Measurements from ENCODE around the gene AUTS2. TPM values are rescaled to one million over a fixed set of nuclear protein-coding genes. Genes with fewer than 3 reads are reported as not detected.

AUTS2 gene
- total RNA-seq, 1 experiment from 2014 or later = 50.0 TPM

DNA sequence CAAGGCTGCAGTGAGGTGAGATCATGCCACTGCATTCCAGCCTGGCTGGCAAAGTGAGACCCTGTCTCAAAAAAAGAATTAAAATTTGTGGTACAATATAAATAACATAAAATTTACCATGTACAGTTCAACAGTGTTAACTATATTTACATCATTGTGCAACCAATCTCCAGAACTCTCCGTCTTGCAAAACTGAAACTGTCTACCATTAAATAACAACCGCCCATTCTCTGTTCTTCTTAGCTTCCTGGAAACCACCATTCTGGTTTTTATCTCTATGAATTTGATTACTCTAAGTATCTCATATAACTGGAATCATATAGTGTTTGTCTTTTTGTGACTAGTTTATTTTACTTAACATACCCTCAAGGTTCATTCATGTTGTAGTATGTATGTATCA, 167.6 kb downstream of the AUTS2 start:
- CTCF ChIA-PET = no interaction called here
- POLR2A ChIA-PET = no interaction called here
- peaks cover 15% of the 10 kb centered on the region for H3K4me1 Mint-ChIP-seq
- ATAC-seq = no peak
- H3K27me3 Mint-ChIP-seq (ENCODE audit: low read depth) = no peaks in the 10 kb centered on the region; the same call in none of the 2 replicates
- TF ChIP-seq, protein P1, sequence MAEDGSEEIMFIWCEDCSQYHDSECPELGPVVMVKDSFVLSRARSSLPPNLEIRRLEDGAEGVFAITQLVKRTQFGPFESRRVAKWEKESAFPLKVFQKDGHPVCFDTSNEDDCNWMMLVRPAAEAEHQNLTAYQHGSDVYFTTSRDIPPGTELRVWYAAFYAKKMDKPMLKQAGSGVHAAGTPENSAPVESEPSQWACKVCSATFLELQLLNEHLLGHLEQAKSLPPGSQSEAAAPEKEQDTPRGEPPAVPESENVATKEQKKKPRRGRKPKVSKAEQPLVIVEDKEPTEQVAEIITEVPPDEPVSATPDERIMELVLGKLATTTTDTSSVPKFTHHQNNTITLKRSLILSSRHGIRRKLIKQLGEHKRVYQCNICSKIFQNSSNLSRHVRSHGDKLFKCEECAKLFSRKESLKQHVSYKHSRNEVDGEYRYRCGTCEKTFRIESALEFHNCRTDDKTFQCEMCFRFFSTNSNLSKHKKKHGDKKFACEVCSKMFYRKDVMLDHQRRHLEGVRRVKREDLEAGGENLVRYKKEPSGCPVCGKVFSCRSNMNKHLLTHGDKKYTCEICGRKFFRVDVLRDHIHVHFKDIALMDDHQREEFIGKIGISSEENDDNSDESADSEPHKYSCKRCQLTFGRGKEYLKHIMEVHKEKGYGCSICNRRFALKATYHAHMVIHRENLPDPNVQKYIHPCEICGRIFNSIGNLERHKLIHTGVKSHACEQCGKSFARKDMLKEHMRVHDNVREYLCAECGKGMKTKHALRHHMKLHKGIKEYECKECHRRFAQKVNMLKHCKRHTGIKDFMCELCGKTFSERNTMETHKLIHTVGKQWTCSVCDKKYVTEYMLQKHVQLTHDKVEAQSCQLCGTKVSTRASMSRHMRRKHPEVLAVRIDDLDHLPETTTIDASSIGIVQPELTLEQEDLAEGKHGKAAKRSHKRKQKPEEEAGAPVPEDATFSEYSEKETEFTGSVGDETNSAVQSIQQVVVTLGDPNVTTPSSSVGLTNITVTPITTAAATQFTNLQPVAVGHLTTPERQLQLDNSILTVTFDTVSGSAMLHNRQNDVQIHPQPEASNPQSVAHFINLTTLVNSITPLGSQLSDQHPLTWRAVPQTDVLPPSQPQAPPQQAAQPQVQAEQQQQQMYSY (CRISPR knock-in tag; IDR thresholded peaks at IDR 0.05) = no peak
- TF ChIP-seq, protein P2, sequence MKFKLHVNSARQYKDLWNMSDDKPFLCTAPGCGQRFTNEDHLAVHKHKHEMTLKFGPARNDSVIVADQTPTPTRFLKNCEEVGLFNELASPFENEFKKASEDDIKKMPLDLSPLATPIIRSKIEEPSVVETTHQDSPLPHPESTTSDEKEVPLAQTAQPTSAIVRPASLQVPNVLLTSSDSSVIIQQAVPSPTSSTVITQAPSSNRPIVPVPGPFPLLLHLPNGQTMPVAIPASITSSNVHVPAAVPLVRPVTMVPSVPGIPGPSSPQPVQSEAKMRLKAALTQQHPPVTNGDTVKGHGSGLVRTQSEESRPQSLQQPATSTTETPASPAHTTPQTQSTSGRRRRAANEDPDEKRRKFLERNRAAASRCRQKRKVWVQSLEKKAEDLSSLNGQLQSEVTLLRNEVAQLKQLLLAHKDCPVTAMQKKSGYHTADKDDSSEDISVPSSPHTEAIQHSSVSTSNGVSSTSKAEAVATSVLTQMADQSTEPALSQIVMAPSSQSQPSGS (CRISPR knock-in tag; IDR thresholded peaks at IDR 0.05; ENCODE audit: borderline replicate concordance, low read depth) = no peak
- TF ChIP-seq JUN (CRISPR knock-in tag; IDR thresholded peaks at IDR 0.05) (no peak), FOXJ3 (CRISPR knock-in tag; IDR thresholded peaks at IDR 0.05; ENCODE audit: borderline replicate concordance) (no peak), TEAD4 (CRISPR knock-in tag; IDR thresholded peaks at IDR 0.05) (no peak), HMGA2 (CRISPR knock-in tag; IDR thresholded peaks at IDR 0.05) (no peak), ZNF121 (CRISPR knock-in tag; IDR thresholded peaks at IDR 0.05) (no peak)
- TF ChIP-seq, protein P3, sequence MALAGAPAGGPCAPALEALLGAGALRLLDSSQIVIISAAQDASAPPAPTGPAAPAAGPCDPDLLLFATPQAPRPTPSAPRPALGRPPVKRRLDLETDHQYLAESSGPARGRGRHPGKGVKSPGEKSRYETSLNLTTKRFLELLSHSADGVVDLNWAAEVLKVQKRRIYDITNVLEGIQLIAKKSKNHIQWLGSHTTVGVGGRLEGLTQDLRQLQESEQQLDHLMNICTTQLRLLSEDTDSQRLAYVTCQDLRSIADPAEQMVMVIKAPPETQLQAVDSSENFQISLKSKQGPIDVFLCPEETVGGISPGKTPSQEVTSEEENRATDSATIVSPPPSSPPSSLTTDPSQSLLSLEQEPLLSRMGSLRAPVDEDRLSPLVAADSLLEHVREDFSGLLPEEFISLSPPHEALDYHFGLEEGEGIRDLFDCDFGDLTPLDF (CRISPR knock-in tag; IDR thresholded peaks at IDR 0.05) = no peak
- TF ChIP-seq, protein P4, sequence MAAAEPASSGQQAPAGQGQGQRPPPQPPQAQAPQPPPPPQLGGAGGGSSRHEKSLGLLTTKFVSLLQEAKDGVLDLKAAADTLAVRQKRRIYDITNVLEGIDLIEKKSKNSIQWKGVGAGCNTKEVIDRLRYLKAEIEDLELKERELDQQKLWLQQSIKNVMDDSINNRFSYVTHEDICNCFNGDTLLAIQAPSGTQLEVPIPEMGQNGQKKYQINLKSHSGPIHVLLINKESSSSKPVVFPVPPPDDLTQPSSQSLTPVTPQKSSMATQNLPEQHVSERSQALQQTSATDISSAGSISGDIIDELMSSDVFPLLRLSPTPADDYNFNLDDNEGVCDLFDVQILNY (CRISPR knock-in tag; IDR thresholded peaks at IDR 0.05) = no peak
- no peak for DNase-seq (ENCODE audit: low spot score)
- no peaks in the 10 kb centered on the region for H3K36me3 Mint-ChIP-seq
- H3K9me3 Mint-ChIP-seq = no peaks in the 10 kb centered on the region
- no peak overlapping the region for H3K4me3 Mint-ChIP-seq
- H3K27ac Mint-ChIP-seq = no peak overlapping the region

DNA sequence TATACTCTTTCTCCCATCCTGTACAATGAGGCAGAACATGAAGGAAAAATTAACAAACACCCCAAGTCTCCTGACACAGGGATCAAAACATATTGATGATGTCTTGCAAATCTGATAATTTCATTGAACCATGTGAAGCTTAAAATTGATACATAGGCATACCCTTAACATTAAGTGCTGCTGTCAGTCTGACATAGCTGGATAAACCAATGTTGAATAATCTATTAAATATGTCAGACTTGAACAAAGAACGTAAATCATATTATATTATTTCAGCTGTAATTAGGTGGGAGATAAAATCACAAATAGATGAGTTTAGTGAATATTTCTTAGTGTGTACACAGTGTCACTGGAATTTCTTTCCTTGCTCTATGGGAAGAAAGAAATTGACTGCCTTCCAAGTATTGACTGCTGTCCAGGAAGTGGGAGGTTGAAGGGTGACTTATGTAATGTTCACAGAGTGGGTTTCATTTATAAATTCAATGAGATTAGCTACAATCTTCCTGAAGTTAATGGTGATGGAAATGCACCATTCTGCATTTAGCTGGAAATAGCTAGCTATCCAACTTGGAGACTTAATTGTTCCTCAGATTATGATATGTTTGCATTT, 170.8 kb downstream of the AUTS2 start:
- H3K9me3 Mint-ChIP-seq = no peaks in the 10 kb centered on the region
- H3K27me3 Mint-ChIP-seq (ENCODE audit: low read depth) = no peaks in the 10 kb centered on the region; the same call in none of the 2 replicates
- H3K4me3 Mint-ChIP-seq = no peak overlapping the region
- DNase-seq (ENCODE audit: low spot score) (no peak), ATAC-seq (no peak)
- ChIA-PET CTCF (no interaction called here), POLR2A (interaction anchor here (0.5 kb wide), 1 partner anchor 1221 kb away, joined by 4 read pairs; no protein-coding TSS in a partner anchor)
- H3K4me1 Mint-ChIP-seq = peaks cover 26% of the 10 kb centered on the region
- no peaks in the 10 kb centered on the region for H3K36me3 Mint-ChIP-seq
- H3K27ac Mint-ChIP-seq = no peak overlapping the region
- TF ChIP-seq, protein P4 (CRISPR knock-in tag; IDR thresholded peaks at IDR 0.05) = no peak
- no peak for TF ChIP-seq ZNF416 (CRISPR knock-in tag; IDR thresholded peaks at IDR 0.05)
- no peak for TF ChIP-seq HMGA2 (CRISPR knock-in tag; IDR thresholded peaks at IDR 0.05)
- TF ChIP-seq CBFB (CRISPR knock-in tag; IDR thresholded peaks at IDR 0.05; ENCODE audit: low read depth) = no peak
- TF ChIP-seq, protein P5, sequence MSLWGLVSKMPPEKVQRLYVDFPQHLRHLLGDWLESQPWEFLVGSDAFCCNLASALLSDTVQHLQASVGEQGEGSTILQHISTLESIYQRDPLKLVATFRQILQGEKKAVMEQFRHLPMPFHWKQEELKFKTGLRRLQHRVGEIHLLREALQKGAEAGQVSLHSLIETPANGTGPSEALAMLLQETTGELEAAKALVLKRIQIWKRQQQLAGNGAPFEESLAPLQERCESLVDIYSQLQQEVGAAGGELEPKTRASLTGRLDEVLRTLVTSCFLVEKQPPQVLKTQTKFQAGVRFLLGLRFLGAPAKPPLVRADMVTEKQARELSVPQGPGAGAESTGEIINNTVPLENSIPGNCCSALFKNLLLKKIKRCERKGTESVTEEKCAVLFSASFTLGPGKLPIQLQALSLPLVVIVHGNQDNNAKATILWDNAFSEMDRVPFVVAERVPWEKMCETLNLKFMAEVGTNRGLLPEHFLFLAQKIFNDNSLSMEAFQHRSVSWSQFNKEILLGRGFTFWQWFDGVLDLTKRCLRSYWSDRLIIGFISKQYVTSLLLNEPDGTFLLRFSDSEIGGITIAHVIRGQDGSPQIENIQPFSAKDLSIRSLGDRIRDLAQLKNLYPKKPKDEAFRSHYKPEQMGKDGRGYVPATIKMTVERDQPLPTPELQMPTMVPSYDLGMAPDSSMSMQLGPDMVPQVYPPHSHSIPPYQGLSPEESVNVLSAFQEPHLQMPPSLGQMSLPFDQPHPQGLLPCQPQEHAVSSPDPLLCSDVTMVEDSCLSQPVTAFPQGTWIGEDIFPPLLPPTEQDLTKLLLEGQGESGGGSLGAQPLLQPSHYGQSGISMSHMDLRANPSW (CRISPR knock-in tag; conservative IDR thresholded peaks at IDR 0.05; ENCODE audit: low read depth) = no peak
- TF ChIP-seq NFYB (CRISPR knock-in tag; conservative IDR thresholded peaks at IDR 0.05; ENCODE audit: low read depth) = no peak
- TF ChIP-seq TEAD1 (CRISPR knock-in tag; IDR thresholded peaks at IDR 0.05) = no peak
- TF ChIP-seq RORB (CRISPR knock-in tag; IDR thresholded peaks at IDR 0.05) = no peak
- TF ChIP-seq, protein P3 (CRISPR knock-in tag; IDR thresholded peaks at IDR 0.05) = no peak
- no peak for TF ChIP-seq ZNF121 (CRISPR knock-in tag; IDR thresholded peaks at IDR 0.05)
- TF ChIP-seq, protein P6, sequence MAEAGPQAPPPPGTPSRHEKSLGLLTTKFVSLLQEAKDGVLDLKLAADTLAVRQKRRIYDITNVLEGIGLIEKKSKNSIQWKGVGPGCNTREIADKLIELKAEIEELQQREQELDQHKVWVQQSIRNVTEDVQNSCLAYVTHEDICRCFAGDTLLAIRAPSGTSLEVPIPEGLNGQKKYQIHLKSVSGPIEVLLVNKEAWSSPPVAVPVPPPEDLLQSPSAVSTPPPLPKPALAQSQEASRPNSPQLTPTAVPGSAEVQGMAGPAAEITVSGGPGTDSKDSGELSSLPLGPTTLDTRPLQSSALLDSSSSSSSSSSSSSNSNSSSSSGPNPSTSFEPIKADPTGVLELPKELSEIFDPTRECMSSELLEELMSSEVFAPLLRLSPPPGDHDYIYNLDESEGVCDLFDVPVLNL (CRISPR knock-in tag; IDR thresholded peaks at IDR 0.05; ENCODE audit: borderline replicate concordance, low read depth) = no peak
- TF ChIP-seq SMAD4 (CRISPR knock-in tag; IDR thresholded peaks at IDR 0.05) = no peak
- TF ChIP-seq, protein P7, sequence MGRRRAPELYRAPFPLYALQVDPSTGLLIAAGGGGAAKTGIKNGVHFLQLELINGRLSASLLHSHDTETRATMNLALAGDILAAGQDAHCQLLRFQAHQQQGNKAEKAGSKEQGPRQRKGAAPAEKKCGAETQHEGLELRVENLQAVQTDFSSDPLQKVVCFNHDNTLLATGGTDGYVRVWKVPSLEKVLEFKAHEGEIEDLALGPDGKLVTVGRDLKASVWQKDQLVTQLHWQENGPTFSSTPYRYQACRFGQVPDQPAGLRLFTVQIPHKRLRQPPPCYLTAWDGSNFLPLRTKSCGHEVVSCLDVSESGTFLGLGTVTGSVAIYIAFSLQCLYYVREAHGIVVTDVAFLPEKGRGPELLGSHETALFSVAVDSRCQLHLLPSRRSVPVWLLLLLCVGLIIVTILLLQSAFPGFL (CRISPR knock-in tag; IDR thresholded peaks at IDR 0.05; ENCODE audit: borderline replicate concordance) = no peak
- no peak for TF ChIP-seq TEAD4 (CRISPR knock-in tag; IDR thresholded peaks at IDR 0.05)
- no peak for TF ChIP-seq ATF1 (CRISPR knock-in tag; IDR thresholded peaks at IDR 0.05)
